SKM-1 (cell line): ENCODE results near the gene UBE2L3.

Experiments
- DNase-seq: peaks from one replicate; lab custom pipeline; 2025; ENCODE audit not compliant: unreplicated experiment; lab: John Stamatoyannopoulos, UW

UBE2L3 gene

GRCh38 chr22:21669026-21669425, 101.5 kb downstream of the UBE2L3 start:
- no peak for DNase-seq

- no peak for DNase-seq
Observed at GRCh38 chr22:21672107-21672629, 104.7 kb downstream of the UBE2L3 start.
